ENCODE results near the gene FBLIM1.

The FBLIM1 gene

DNA sequence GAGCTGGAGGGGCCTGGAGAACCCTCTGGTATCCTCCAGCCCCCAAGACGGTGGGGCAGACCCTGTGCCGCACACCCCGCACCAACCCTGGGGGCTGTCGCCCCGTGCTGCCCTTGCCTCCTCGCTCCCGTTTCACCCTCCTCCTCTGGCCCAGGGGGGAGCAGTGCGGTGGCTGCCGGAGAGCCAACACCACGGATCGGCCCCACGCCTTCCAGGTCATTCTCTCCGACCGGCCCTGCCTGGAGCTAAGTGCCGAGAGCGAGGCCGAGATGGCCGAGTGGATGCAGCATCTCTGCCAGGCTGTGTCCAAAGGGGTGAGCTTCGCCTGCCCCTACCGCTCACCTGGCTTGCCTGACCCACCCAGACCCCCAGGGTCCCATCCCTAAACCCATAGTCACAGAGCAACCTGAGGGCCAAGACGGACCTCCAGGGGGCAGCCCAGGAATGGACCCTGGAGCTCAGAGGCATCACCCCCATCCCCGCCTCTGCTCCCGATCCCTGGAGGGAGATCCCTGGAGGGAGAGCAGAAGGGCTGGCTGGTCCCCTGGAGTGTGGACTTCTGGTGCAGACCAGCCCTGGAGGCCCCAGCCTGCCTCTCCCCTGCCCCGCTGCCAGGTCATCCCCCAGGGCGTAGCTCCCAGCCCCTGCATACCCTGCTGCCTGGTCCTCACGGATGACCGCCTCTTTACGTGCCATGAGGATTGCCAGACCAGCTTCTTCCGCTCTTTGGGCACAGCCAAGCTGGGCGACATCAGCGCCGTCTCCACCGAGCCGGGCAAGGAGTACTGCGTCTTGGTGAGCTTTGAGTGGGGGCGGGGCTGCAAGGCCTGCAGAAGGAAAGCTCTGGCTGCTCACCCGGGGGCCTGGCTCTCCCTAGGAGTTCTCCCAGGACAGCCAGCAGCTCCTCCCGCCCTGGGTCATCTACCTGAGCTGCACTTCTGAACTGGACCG is 26.6 kb upstream of the FBLIM1 start:
- no peak for DNase-seq

DNA sequence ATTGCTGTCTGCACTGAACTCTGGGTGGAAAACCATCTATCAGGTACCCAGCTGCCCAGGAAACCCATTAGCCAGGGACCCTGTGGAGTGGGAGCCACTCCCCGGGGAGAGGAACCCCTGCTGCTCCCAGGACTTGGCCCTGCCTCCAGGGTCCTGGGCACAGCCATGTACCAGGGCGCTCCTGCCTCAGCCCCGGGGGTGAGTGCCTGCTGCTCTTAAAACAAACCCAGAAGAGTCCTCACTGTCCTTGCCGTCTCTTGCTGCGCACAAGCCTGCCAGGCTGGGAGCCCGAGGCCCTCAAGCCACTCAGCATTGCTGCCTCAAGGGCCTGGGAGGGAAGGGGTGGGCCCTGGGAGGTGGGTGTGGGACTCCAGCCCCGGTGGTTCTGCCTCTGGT is 25.9 kb upstream of the FBLIM1 start:
- no peak for DNase-seq

DNA sequence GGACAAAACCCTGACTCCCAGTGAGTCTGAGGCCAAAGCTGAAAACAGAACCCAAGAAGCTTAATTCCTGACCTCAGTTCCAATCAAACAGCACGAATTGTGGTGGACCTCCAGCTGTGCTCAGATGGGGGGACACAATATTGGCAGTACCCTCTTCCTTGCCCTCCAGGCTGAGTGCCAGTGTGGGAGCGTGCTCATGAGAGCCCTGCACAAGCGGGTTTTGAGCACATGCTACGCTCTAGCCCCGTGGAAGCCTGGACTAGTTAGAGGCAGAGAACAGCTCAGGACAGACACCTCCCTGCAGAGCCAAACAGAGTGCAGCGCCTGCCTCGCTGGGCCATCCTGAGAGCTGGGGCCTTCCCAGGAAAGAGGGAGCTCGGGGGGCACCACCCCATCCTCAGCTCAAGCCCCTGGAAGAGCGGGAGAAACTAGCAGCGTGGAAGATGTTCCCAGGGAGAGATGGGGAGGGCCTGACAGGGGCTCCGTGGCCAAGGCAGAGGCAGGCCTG is 25.3 kb upstream of the FBLIM1 start:
- DNase-seq = no peak

DNA sequence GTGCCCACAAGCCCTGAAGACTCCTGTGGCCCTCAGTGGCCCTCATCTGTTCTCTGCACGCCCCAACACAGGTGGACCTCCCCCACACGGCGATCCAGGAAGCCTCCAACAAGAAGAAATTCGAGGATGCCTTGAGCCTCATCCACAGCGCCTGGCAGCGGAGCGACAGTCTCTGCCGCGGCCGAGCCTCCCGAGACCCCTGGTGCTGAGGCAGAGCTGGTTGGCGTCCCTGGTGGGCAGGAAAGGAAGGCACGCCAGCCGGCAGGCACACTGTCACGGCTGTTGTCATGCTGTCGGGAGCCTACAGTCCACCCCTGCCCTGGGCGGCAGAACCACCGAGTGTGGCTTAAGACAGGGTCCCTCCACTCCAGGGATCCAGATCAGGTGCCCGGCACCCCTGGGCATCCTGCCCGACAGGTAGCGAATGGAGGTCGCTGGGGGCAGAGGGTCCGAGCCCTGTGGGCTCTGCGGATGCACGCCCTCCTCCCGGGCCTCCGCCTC is 24.8 kb upstream of the FBLIM1 start:
- no peak for DNase-seq

DNA sequence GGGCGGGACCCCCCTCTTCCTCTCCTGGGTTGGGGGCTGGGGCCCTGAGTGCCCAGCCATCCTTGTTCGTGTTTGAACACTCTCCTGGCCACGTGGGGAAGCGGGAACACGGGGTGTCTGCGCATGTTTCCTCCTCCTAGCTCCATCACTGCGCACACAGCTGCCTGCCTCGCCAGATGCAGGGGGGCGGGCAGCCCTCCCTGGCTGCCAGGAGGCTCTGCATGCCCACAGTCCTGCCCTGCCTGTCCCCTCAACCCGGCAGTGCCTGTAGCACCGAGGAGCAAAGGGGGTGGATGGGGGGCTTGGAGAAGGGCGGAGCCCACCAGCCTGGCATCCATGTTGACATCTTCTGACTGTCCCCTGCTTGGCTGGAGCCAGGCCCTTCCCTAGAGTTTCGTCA is 24.3 kb upstream of the FBLIM1 start:
- DNase-seq = no peak

DNA sequence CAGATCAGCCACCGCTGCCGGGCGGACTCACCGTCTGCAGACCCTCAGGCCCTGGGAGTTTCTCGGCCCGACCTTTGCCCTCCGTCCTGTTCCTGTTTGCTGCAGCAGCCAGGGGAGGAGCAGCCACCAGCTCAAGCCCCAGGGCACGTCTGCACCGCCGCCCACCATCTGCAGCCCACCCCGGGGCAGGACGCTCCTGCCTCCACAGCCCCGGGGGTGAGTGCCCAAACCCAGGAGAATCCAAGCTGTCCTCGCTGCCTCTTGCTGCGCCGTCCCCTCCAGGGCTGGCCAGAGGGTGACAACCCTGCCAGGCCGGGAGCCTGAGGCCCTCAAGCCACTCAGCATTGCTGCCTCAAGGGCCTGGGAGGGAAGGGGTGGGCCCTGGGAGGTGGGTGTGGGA is 23.7 kb upstream of the FBLIM1 start:
- no peak for DNase-seq

DNA sequence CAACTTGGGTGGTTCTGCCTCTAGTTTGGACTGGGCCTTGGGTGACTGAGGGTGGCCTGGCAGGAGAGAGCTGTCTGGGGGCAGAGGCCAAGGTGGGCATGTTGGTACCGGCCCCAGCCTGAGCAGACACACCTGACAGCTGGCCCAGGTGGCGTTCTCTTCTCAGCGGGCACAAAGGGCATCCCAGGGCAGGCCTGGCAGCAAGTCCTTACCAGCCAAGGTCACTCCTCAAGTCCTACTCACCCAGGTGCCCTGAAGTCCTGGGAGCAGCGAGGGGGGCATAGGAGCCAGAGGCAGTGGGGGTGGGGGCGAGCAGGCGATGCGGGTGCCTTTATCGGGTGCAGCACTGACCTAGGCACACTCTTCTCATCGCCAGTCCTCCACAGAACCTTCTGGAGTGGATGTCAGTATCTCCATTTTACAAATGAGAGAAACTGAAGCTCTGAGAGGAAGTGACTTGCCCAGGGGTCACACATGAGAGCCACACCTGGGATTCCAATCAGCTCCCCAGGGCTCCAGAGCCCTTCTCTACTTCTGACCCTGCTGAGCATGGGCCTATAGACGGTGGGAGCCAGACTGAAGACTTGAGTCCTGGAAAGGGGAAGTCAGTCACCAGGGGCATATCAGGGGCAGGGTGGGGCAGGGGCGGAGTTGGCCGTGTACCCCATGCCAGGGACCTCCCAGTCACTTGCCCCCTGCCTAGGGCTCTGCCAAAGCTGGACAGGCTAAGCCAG is 23.1 kb upstream of the FBLIM1 start:
- DNase-seq = no peak

DNA sequence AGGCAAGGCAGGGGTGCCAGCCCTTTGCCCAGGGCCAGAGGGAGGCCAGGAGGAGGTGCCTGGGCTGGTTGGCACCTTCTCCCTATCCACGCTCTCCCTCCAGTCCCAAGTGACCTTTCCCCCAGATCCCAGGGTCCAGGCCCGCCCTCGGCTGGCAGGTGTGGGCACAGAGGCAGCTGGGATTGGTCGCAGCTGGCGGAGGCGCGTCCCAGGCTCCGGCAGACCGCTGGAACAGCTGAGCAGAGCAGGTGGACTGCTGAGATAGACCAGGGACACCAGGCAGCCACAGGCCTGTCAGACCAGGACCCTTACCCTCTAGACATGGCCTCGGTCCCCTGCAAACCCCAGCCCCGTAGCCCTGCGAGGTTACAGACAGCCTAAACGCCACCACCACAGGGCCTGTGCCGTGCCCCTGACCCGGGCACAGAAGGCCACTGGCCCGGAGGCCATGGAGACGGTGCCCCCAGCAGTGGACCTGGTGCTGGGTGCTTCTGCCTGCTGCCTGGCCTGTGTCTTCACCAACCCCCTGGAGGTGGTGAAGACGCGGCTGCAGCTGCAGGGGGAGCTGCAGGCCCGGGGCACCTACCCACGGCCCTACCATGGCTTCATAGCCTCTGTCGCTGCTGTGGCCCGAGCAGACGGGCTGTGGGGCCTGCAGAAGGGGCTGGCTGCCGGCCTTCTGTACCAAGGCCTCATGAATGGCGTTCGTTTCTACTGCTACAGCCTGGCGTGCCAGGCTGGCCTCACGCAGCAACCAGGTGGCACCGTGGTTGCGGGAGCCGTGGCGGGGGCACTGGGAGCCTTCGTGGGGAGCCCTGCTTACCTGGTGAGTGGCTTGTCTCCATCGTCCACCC is 22.3 kb upstream of the FBLIM1 start, which contains the start of gene SLC25A34:
TSS of gene SLC25A34 (plus strand) at position 221 of the 854 bp plus-strand sequence. CDS start at position 449, 228 bp downstream.
- DNase-seq = no peak

DNA sequence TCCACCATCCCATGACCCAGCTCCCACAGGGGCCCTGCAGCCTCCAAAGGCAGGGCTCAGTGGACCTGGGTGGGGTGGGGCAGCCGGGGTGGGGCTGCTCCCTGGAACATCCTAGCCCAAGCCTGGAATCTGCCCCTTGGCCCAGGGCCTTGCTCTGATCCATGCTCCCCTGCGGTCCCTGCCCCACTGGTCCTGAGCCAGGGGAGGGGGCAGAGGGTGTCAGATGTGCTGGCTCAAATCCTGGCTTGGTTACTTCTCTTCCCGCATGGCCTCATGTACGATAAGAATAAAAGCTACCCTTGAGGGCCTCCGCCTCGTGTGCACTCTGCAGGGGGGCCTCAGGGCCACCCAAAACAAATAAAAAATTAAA is 21.7 kb upstream of the FBLIM1 start:
- no peak for DNase-seq

DNA sequence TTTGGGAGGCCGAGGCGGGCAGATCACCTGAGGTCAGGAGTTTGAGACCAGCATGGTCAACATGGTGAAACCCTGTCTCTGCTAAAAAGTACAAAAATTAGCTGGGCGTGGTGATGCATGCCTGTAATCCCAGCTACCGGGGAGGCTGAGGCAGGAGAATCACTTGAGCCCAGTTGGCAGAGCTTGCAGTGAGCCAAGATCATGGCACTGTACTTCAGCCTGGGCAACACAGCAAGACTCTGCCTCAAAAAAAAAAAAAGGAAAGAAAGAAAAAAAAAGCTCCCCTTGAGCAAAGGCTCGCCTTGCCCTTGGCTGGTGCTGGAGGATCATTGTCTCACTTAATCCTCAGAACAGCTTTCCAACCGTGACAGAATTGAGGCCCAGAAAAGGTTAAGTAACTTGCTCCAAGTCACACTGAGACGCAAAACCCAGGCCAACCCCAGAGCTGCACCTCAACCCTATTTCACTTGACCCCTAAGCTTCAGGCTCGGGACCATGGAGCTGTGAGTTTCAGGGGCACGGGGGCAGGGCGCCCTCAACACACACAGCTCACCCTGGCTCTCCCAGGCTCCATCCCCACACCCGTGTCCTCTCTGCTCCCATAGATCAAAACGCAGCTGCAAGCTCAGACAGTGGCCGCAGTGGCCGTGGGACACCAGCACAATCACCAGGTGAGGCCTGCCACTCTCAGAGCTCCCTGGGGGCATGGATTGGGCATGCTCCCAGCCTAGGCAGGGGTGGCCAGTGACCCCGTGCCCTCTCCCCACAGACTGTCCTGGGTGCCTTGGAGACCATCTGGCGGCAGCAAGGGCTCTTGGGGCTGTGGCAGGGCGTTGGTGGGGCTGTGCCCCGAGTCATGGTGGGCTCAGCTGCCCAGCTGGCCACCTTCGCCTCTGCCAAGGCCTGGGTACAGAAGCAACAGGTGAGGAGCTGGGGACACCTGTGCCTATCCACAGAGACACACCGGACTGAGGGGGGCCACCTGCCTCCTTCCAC is 21.0 kb upstream of the FBLIM1 start:
- no peak for DNase-seq

DNA sequence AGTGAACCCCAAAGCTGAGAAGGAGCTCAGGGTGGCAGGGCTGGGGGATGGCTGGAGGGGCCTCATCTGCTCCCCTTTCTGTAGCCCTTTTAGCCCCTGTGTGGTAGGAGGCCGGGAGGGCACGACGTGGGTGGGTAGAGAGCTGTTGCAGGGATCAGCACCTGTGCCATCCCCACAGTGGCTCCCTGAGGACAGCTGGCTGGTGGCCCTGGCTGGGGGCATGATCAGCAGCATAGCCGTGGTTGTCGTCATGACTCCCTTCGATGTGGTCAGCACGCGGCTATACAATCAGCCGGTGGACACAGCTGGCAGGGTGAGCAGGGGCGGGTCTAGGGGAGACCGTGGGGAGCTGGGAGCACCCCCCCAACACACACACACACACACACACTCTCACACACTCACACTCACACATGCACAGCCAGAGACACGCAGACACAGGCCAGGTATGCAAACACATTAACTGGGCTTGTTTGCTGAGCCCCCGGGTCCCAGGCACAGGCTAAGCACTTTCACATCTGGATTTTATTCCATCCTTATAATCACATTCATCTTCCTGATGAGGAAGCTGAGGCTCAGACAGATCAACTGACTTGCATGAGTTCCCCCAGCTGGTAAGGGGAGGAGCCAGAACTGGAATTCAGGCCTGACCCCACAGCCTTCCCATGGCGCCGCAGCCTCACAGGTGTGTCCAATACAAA is 20.0 kb upstream of the FBLIM1 start:
- no peak for DNase-seq

DNA sequence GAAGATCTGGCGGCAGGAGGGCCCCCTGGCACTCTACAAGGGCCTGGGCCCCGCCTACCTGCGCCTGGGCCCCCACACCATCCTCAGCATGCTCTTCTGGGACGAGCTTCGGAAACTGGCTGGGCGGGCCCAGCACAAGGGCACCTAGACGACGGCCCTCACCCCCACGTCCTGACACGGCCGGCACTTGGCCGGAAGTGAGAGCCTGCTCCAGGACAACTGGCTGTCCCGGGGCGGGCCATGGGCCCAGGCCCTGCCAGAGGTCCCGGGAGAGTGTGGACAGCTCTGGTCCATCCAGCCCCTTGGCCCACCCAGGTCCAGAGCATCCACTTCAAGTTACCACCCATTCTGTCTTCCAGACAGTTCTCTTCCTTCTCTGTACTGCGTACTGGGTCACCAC is 19.3 kb upstream of the FBLIM1 start:
- no peak for DNase-seq

DNA sequence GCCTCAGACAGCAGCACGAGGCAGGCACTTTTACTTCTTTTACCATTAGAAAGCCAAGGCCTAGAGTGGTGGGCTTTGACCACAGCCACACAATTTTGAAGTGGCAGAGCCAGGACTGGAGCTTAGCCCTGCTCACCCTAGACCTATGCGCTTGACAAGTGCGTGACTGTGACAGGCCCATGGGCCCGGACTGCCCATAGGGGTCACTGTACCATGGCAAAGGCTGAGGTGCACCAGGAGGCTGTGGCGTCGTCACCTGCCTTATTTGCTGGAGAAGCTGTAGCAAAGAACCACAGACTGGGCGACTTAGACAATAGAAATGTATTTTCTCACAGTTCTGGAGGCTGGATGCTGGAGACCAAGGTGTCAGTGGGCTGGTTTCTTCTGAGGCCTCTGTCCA is 18.9 kb upstream of the FBLIM1 start:
- DNase-seq = no peak

DNA sequence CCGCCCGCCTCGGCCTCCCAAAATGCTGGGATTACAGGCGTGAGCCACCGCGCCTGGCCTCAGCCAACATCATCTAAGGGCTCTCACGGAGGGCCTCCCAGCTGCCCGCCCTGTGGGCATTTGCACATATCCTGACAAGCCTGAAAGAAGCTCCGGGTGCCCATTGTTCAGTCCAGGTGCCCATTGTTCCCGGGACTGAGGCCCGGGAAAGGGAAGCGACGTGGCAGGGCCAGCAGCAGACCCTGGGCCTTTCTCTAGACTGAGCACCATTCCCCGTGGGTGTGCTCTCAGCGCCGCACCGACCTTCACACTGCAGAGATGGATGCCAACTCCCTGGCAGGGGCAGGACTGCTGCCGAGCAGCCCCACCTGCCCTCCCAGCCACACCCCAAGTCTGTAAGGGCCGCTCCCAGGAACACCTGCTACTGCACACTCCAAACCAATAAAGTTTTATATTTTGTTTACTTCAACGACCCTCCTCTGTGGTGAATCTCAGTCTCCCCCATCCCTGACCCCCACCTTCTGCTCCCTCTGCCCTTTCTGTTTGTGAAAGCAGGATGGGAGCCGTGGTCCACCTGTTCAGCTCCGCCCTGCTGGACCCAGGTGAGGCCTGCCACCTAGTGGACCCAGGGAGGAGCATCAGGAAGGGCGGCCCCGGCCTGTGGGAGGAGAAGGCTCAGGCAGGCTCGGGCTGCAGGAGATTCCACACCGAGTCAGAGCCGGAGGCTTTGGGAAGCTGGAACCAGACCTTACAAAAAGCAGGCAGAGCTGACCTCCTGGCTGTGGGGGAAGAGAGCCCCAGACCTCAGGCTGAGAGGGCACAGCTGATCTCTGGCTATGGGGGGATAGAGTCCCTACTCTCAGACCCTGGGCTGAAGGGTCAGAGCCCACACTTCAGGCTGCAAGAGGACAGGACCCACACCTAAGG is 17.4 kb upstream of the FBLIM1 start:
- peak; percentile 57 for DNase-seq

DNA sequence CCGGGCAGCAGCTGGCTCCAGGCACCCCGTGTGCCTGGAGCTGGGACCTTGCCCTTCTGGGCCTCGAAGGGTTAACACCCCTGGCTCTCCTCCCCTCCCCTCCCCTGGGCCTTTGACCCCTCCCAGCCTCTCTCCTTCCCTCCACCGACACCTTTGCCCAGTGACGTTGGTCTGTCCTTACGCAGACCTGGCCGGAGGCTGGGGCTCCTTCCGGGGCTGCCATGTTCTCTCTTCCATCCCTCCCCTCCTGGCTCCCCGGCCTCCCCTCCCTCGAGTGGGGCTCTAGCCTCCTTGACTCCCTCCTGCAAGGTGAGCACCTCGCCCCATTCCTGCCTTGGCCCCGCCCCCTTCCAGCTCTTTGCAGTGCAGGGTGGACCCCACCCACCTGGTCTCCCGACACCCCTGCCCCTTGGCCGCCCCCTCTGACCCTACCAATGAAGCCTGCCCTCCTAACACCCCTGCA is 16.2 kb upstream of the FBLIM1 start, which contains the start of gene TMEM82:
TSS of gene TMEM82 (plus strand) at position 161 of the 463 bp plus-strand sequence. CDS start at position 222, 61 bp downstream.
- DNase-seq = no peak

DNA sequence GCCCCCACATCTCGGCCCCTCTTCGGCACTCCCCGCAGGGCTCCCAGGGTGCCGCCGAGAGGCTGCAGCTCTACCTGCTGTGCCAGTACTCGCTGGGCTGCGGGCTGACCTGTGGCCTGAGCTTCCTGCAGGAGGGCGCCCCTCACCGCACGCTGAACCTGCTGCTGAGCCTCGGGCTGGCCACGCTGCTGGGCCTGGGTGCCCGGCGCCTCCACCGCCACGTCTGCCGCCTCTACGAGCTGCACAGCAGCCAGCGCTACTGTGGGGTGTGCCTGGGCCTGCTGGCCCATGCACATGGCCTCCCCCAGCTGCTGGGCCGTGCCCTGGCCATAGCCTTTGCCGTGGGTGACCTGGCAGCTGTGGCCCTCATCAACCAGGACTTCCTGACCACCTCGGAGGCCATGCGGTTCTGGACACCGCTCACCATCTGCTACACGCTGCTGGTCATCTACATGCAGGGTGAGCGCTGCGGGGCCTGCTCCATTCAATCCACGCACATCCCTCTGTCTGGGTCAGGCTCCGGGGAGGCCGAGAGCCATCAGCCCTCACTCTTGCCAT is 14.4 kb upstream of the FBLIM1 start:
- no peak for DNase-seq

DNA sequence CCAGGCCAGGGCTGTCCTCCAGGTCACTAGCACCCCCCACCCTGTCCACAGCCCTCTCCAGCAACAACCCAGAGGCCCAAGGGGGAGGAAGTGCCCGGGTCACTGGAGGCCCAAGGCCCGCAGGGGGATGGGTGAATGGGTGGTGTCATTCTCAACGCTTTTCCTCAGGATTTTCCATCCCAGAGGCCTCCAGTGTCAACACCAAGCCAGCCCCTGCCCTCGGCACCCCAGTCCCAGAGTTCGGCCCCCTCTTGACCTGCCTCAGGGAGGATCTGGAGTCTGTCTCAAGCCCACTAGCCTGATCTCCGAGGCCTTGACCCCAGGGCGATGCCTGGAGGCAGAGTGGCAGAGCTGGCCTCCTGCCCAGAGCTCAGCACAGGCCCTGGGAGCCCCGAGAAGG is 11.2 kb upstream of the FBLIM1 start:
- DNase-seq = no peak

DNA sequence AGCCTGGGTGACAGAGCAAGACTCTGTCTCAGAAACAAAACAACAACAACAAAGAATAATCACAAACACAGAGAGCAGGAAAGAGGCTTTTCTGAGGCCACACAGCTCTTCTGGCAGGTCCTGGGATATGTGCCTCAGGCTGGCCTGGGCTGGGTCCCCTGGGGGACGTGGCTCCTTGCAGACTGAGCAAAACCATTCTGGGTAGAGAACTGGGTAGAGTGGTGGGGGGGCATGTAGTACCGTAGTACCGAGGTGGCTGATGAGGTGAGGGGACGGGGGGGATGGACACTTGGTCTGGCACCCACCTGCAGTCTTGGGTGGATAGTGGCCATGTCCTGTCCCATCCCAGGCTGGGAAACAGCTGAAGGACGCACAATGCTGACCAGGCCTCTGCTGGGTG is 10.3 kb upstream of the FBLIM1 start:
- DNase-seq = no peak
